Measurements from ENCODE around the gene WDR18.

The WDR18 gene, protein sequence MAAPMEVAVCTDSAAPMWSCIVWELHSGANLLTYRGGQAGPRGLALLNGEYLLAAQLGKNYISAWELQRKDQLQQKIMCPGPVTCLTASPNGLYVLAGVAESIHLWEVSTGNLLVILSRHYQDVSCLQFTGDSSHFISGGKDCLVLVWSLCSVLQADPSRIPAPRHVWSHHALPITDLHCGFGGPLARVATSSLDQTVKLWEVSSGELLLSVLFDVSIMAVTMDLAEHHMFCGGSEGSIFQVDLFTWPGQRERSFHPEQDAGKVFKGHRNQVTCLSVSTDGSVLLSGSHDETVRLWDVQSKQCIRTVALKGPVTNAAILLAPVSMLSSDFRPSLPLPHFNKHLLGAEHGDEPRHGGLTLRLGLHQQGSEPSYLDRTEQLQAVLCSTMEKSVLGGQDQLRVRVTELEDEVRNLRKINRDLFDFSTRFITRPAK

DNA sequence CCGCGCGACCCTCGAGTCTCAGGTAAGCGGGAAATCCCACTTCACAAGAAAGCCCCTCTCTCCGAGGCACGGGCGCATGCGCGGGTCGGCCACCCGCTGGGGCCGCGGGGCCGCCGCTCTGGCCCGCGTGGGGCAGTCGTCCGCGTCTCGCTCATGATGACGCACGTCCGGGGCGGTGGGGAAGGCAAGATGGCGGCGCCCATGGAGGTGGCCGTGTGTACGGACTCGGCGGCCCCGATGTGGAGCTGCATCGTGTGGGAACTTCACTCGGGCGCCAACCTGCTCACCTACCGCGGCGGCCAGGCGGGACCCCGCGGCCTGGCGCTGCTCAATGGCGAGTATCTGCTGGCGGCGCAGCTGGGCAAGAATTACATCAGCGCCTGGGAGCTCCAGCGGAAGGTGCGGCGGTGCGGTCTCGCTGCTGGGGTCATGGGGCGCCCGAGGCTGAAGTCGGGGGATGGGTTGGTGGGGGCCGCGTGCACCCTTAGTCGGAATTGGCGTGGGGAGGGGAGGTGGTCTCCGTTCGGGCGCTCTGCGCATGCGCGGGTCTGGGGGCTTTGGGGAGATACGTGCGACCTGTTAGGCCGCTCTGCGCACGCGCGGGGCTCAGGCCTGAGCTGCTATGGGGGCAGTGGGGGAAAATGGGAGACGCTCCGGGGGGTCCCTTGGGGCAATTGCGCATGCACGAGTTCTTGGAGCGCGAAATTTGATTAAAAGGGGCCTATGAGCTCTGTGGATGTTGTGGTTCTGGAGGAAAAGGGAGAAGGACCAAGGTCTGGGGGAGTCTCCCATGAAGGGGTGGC is at the start of gene WDR18:
TSS of gene WDR18 (plus strand) at position 181 of the 803 bp plus-strand sequence. CDS start at position 190, 9 bp downstream.
- DNase-seq (ENCODE audit: low read depth in 2 of 2): peak; percentile 76 to 89

DNA sequence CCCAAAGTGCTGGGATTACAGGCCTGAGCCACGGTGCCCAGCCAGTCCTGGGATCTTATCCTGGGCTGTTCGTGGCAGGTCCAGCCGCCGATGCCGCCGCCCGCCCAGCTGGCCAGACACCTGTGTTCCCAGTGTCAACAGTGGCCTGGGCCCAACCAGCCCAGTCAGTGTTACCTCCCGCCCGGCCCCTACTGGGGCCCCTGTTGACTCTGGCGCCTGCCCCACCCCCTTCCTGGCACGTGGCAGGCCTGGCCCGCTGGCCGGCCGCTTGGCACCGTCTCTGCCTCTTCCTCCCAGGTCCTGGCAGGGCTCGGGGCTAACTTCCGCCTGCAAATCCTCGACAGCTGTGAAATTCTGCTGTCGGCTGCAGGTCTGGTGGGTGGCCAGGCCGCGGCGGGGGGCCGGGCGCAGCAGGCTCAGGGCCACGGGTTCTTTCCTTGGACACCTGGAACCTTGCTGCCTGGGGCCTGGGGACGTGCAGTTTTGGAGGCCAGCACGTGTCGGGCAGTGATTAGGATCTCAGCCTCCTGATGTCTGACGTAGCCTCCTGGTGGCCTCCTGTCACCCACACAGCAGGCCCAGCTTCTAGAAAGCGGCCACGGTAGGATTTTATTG is 49.2 kb upstream of the WDR18 start:
- DNase-seq (ENCODE audit: low read depth in 2 of 2): no peak

DNA sequence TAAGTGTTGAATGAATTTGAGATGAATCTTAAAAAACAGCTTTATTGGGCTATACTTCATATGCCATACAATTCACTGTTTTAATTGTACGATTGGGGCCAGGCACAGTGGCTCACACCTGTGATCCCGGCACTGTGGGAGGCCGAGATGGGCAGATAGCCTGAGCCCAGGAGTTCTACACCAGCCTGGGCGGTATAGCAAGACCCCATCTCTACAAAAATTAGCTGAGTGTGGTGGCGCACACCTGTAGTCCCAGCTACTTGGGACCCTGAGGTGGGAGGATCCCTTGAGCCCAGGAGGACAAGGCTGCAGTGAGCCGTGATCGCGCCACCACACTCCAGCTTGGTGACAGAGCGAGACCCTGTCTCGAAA is 48.0 kb upstream of the WDR18 start:
- no peak for DNase-seq (ENCODE audit: low read depth in 2 of 2)

DNA sequence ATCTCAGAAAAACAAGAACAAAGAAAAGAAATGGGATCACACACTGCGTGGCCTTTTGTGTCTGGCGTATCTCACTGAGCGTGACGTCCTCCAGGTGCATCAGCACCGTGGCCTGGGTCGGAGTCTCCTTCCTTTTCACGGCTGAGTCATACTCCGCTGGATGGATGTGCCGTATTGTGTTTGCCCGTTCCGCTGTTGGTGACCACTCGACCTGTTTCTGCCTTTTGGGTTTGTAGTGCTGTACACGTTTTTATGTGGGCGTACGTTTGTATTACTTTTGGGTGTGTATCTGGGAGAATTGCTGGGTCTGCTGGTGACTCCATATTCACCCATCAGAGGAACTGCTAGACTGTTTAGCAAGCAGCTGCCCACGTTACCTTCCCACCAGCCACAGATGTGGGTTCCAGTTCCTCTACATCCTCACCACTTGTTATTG is 46.9 kb upstream of the WDR18 start:
- DNase-seq (ENCODE audit: low read depth in 2 of 2): no peak

DNA sequence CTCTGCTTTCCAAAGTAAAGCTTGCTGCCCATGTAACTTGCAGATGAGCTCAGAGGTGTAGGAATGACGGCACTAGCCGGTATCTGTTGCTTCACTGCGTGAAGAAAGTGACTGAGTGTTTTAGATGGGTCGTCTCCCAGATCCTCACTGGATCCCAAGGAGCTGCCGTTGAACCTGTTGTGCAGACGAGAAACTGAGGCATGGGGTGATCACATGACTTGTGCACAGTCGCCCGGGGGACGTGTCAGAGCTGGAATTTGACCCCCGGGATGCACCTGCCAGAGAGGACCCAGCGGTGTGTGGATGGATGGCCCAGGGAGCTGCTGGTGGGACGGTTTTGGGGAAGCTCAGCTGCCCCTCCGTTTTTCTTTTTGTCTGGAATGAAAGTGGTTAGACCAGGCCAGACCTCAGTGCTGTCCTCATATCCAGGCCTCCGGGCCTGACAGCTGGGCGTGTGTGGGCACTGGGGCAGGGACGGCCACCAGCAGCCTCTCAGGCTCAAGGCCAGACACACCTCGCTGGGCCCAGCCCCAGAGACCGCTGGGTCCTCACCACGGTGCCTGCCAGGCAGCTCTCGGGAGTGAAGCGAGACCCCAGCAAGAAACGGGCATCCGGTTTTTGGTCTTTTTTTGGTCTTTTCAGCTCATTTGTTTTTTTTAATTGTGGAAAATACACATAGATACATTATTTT is 45.8 kb upstream of the WDR18 start:
- no peak for DNase-seq (ENCODE audit: low read depth in 2 of 2)

DNA sequence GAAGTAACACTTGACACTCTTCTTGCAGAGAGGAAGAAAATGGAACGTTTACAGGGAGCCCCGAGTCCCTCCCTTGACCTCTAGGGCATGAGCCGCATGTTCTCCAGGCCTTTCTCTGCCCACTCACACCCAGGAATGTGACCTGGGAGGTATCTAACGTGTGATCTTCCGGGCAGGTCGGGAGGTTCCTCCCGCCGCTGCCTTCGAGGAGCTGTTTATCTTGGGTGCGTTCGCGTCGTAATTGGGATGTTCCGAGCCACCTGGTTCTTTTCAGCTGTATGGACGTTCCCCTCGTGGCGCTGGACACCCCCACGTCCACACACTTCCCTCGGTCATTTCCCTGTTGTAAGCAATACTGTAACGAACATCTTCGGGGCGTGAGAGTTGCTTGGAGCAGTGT is 44.7 kb upstream of the WDR18 start:
- DNase-seq (ENCODE audit: low read depth in 2 of 2): no peak

DNA sequence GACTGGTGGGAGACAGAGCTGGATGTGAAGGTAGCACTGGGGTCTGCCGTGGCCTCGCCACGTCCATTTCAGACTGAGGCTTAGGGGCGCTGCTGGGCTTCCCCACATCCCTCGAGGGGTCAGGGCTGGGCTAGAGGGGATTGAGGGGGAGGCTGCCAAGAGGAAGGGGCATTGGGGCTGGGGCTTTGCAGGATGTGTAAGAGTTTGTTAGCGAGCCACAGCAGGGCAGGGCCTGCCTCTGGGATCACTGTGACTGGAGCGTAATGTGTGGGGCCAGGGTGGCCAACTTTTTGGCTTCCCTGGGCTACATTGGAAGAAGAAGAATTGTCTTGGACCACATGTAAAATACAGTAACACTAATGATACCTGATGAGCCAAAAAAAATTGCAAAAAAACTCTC is 44.2 kb upstream of the WDR18 start:
- DNase-seq (ENCODE audit: low read depth in 2 of 2): no peak

DNA sequence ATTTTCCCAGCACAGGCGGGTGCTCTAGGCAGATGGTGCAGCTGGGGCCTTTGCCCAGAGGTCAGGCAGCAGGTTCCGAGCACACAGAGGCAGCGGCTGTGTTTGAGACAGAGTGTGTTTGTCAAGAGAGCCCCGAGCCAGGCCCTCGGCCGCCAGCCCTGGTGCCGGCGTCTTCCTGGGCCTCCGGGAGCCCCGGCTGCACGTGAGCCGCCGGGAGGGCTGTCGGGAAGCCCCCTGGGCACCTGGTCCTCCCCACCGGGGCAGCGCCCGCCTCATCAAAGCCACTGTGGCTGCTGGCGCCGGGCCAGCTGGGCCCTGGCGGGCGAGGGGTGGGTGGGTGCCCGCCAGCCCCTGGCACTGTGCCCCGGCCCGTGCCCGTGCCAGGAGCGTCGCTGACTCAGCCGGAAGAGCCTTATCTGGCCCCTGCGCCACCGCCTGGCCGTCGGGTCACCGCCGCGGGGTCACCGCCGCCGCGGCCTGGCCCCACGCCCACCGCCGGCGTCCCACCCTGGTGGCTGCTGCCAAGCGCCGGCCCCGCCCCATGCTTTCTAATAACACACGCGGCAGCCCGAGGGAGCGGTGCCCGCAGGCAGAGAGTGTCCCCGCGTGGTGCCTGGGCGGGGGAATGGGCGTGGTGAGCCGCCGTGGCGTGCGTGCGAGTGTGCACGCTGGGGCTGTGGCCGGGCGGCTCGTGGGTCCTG is 43.4 kb upstream of the WDR18 start:
- DNase-seq (ENCODE audit: low read depth in 2 of 2): peak in 1 of 2 donors; percentile 61

DNA sequence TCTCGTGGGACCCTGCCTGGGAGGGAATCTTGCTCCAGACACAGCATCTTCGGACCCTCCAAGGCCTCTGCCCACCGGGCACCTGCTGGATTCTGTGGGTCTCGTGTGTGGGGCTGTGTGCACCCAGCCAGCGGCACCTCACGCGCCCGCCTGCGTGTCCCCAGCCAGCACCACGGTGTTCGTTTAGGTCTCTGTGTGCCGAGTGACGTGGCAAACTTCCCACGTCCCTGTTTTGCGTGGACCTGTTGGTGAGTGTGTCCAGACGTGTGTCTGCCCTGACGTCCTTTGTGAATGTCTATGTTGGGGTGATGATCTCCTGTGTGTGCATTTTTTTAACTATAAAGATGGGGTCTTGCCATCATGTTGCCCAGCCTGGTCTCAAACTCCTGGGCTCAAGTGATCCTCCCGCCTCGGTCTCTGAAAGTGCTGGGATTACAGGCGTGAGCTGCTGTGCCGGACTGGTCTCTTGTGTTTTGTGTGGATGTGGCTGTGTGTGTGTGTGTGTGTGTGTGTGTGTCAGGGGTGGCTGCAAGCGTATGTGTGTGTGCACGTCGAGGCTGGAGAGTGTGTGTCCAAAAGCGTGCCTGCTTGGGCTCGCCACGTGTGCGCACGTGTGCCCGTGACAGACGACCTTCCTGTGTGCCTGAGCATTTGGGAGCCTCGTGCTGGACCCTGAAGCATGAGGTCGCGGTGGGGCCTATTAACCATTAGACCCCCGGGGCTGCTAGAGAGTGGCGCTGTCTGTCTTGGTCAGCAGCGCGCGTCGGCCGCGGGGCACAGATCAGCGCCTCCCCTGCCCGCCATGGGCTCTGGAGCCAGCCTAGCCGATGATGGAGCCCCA is 42.6 kb upstream of the WDR18 start:
- no peak for DNase-seq (ENCODE audit: low read depth in 2 of 2)

DNA sequence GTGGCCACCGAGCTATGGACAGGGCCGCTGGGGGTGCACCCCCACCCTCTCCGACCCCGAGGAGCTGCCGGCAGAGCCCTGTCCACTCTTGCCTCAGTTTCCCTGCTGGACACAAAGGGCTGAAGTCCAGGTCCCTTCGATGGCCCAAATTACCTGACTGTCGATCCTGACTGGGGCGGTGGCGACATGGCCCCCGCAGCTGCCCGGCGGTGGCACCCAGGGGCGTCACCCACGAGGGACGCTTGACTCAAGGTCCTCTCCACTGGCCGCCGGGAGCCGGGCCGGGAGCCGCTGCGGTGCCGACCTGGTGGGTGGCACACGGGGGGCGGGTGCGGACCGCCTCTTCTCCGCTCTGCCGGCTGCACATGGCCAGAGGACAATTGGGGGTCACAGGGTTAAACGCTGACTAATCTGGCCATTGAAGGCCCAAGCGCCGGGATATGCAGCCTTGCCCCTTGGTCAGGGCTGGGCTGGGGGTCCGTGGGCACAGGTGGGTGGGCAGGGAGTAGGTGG is 42.0 kb upstream of the WDR18 start:
- DNase-seq (ENCODE audit: low read depth in 2 of 2): no peak

DNA sequence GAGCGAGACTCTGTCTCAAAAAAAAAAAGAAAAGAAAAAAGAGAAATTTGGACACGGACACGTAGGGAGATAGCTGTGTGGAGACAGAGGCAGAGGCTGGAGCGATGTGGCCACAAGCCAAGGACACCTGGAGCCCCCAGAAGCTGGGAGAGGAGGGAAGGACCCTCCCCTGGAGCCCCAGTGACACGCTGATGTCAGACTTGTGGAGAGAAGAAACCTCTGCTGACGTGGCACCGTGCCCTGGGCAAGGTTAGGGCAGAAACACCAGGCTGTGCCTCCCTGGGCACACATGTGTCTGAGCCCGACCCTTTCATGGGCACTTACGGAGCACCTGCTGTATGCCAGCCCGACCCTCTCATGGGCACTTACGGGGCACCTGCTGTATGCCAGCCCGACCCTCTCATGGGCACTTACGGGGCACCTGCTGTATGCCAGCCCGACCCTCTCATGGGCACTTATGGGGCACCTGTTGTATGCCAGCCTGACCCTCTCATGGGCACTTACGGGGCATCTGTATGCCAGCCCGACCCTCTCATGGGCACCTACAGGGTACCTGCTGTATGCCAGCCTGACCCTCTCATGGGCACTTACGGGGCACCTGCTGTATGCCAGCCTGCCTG is 40.5 kb upstream of the WDR18 start:
- no peak for DNase-seq (ENCODE audit: low read depth in 2 of 2)

DNA sequence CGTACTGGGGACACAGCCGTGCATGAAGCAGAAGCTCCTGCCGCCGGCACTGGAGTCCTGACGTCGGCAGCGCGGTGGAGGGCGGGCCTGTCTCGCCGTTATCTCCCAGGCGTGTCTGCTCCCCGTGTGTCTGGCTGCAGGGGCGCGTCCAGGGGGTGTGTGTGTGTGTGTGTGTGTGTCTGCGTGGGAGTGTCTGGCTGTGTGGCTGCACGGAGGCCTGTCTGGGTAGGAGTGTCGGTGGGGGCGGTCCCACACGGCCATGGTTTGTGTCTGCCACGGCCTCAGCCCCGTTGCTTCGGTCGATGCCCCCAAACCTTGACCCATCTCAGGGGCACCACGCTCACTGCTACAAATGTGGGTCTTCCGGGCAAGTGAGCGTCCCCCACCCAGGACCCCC is 40.0 kb upstream of the WDR18 start:
- DNase-seq (ENCODE audit: low read depth in 2 of 2): no peak

DNA sequence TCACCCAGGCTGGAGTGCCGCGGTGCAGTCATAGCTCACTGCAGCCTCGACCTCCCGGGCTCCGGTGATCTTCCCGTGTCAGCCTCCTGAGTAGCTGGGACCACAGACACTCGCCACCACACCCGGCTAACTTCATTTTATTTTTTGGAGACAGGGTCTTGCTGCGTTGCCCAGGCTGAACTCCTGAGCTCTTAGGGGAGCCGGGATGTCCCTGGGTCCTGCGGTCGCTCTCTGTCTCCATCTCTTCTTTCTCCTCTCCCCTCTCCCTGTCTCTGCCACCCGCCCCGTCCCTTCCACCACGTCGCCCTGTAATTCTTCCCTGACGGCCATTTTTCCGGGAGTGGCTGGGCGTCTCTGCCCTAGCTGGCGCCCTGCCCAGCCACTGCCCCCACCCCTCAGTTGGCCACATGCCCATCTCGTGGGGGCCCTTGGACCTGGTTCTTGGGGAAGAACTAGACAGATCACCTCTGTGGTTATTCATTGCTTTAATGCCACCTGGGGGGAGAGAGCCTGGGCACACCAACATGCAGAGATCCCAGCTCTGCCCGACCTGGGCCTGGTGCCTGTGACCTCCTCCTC is 39.4 kb upstream of the WDR18 start:
- DNase-seq (ENCODE audit: low read depth in 2 of 2): no peak

DNA sequence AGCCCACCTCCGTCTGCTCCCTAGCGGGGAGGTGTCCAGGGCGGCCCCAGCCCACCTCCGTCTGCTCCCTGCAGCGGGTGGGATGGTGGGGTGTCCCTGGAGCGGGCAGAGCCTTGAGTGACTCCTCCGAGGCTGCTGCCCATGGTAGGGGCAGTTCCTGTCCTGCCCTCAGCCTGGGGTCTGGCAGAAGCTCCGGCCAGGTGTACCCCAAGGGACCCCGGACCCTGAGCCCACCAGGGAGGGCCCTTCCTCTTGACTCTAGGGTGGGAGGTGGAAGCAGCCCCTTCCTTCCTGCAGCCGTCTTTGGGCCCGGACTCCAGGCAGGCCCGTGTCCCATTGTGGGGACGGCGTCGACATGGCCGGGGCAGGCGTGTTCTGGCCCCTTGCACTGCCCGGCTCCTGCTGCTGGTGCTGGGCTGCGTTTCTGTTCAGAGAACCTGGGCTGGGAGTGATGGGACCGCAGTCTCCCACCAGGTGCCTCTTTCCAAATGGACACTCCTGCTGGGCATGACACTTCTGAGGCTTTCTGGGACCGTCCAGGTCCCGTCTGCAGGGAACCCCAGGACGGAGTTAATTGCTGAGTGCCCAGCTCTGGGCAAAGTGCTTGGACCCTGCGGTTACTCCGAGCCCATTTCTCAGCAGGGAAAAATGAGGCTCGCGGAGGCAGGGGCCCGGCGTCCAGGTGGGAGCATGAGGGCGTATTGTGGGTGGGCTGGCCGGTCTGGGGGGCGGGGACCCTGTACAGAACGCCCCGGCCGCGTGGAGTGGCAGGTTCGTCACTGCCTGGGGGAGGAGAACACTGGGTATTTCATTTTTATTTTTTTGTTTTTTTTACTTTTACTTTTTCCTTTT is 38.5 kb upstream of the WDR18 start:
- DNase-seq (ENCODE audit: low read depth in 2 of 2): no peak

DNA sequence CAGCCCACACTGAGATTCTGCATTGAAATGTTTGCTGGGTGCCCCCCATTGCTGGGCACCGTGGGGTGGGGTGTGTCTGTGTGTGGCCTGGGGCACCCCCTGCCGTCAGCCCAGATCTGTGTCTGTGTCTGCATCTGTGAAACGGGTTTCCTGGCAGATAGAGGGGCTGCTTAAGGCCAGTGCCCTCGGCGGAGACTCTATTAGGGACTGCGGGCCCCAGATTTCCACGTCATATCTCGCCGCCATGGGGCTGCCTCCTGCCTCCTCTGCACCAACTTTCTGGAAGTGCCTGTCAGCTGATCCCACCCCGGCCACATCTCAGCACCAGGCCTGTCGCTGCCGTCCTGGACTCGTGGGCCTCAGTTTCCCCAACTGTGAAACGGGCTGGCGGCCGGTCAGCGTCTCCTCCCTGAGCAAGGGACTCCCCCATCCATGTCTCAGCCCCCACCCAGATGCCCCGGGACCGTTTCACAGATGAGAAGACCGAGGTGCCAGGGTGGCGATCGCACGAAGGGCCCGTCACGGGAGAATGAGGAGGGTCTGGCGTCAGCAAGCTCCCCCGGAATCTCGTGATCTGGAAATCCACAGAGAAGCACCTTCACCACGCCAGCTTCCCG is 36.9 kb upstream of the WDR18 start:
- no peak for DNase-seq (ENCODE audit: low read depth in 2 of 2)

DNA sequence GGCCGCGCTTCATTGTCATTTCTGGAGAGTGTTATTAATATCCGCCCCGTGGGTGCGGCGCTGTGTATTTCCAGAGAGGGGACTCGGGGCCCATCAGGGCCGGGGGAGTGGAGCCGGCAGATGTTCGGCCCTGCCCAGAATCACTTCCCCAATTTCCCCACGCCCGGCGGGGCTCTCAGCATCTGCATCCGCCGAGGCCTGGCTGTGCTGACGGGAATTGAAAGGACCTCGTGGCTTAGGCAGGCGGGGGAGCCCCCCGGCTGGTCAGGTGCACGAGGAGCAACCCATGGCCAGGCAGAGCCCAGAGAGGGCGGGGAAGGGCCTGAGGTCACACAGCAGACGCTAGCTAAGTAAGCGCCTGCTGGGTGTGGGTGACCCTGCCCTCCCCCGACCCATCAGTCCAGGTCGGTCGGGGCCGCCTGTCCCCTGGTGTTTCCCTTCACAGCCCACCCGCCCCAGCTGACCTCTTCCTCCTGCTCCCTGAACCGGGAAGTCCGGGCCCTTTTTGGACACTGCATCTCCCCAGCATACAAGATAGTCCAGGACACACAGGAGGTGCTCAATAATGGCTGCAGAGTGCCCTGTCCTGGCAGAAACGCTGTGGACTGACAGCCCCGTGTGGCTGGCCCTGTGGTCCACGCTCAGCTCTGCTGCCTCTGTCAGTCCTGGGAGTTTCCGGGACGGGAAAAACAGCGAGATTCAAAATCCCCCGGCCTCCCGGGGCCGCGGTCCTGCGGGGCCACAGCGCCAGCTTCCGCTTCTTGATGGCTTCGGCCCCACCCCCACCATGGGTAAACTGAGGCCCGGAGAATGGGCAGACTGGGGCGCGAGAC is 36.2 kb upstream of the WDR18 start:
- DNase-seq (ENCODE audit: low read depth in 2 of 2): no peak

DNA sequence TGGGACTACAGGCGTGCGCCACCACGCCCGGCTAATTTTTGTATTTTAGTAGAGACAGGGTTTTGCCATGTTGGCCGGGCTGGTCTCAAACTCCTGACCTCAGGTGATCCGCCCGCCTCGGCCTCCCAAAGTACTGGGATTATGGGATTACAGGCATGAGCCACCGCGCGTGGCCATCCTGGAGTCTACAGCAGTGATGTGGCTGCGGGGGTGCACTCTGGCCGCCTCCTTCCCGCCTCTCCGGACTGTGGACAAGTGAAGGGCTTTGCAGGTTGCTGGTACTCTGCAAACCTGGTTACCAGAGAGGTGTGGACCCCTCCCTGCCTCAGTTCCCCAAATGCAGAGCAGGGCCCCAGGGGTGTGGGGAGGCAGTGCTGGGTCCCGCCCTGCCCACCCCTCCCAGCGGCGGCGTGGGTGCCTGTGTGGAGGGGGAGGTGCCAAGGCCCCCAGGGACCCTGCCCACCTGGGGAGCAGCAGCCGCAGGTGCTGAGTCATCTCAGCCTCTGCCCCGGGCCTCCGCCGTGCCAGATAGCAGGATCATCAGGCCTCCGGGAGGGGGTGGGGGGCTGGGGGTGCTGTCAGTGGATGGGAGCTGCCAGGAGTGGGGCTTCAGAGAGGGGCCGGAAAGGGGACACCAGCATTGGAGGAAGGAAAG is 35.2 kb upstream of the WDR18 start:
- no peak for DNase-seq (ENCODE audit: low read depth in 2 of 2)

Measured in stimulated activated CD4-positive, alpha-beta T cell treated with anti-CD3 and anti-CD28 coated beads, Interleukin-1b, Interleukin-23, amount 100 ng/mL, for 4 hours (primary cell).